GM21717 (cell line): ENCODE results near the gene ITFG2.

Source experiments
- ATAC-seq: cut with Tn5 transposase; IDR thresholded peaks from one replicate; pipeline ENCODE4 v1.9.1; 2021; ENCODE audit warnings: mild to moderate bottlenecking, moderate library complexity; ENCODE audit not compliant: unreplicated experiment

Gene ITFG2

GRCh38 chr12:2794736-2795289 is 17.7 kb upstream of the ITFG2 start, which contains the start of gene FKBP4:
TSS of gene FKBP4 (plus strand) at chr12:2794970. CDS start at chr12:2795140, 170 bp downstream.
- ATAC-seq, result peak; percentile 72

GRCh38 chr12:2795291-2796186 is 16.9 kb upstream of the ITFG2 start:
- ATAC-seq, result peak; percentile 66

GRCh38 chr12:2796187-2796666 is 16.2 kb upstream of the ITFG2 start:
- ATAC-seq, result no peak

- no peak for ATAC-seq
Measured at GRCh38 chr12:2797721-2798418, 14.6 kb upstream of the ITFG2 start.

- ATAC-seq, result no peak
Measured at GRCh38 chr12:2800046-2800570, 12.4 kb upstream of the ITFG2 start.

GRCh38 chr12:2801044-2801783 is 11.3 kb upstream of the ITFG2 start:
- ATAC-seq, result no peak

- ATAC-seq, result no peak
Measured at GRCh38 chr12:2803635-2804392, 8.7 kb upstream of the ITFG2 start.

GRCh38 chr12:2804393-2805142 is 7.9 kb upstream of the ITFG2 start:
- ATAC-seq, result no peak

- no peak for ATAC-seq
Measured at GRCh38 chr12:2805143-2805520, 7.3 kb upstream of the ITFG2 start.

GRCh38 chr12:2806700-2807099 is 5.8 kb upstream of the ITFG2 start:
- ATAC-seq, result no peak

- no peak for ATAC-seq
Measured at GRCh38 chr12:2811801-2812200, 667 bp upstream of the ITFG2 start.

GRCh38 chr12:2813214-2814185 is 1.0 kb downstream of the ITFG2 start:
- peak; percentile 32 for ATAC-seq

GRCh38 chr12:2819810-2820209 is 7.3 kb downstream of the ITFG2 start:
- ATAC-seq, result no peak

GRCh38 chr12:2820432-2820831 is 8.0 kb downstream of the ITFG2 start:
- no peak for ATAC-seq

GRCh38 chr12:2823483-2823882 is 11.0 kb downstream of the ITFG2 start:
- no peak for ATAC-seq

- ATAC-seq, result no peak
Measured at GRCh38 chr12:2824541-2824940, 12.1 kb downstream of the ITFG2 start.

- no peak for ATAC-seq
Measured at GRCh38 chr12:2825132-2825531, 12.7 kb downstream of the ITFG2 start.

- ATAC-seq, result no peak
Measured at GRCh38 chr12:2826036-2826435, 13.6 kb downstream of the ITFG2 start.
